Measurements from ENCODE around the gene TMEM116. TPM values are rescaled to one million over a fixed set of nuclear protein-coding genes. Genes with fewer than 3 reads are reported as not detected.
"Not testable (repeated sequence)": the region's sequence is repeated elsewhere in the genome, so short reads cannot be mapped to it uniquely, and the experiment has no call there.

TMEM116 gene
- total RNA-seq, 1 experiment from 2014 or later = 5.3 TPM

DNA sequence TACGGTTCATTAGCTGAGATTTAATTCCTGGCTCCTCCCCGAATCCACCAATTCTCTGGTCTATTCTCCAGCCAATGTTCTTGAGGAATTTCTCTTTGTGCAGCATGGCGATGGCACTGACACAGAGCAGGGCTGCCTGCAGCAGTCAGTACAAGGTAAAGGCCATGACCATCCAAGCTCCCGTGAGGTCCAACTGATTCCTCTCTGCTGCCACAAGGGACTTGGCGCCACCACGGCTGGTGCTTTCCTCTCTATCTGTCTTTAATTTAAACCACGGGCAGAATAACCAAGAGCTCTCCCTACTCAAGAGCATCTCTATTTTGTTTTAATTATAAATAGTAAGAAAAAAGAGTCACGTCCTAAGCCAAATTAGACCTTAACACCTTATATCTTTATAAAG is 12.1 kb downstream of the TMEM116 start:
- Histone ChIP-seq H3K9me3 (replicated peaks) (no peaks in the 10 kb centered on the region), H3K27me3 (replicated peaks) (no peaks in the 10 kb centered on the region), H3K27ac (no peak overlapping the region), H3K4me1 (replicated peaks) (peaks cover under 1% of the 10 kb centered on the region; the same call in 1 of the 2 replicates), H3K4me3 (no peak overlapping the region), H3K36me3 (no peaks in the 10 kb centered on the region)
- DNase-seq (ENCODE audit: low read depth in 1 of 2, low spot score in 2 of 2) = no peak

- not testable (repeated sequence) for H3K4me3 ChIP-seq; H3K27me3 ChIP-seq (replicated peaks); H3K9me3 ChIP-seq (replicated peaks); H3K36me3 ChIP-seq; H3K27ac ChIP-seq; DNase-seq (ENCODE audit: low read depth in 1 of 2, low spot score in 2 of 2); H3K4me1 ChIP-seq (replicated peaks)
Measured at GRCh38 chr12:111999129-111999528, 13.8 kb downstream of the TMEM116 start.

DNA sequence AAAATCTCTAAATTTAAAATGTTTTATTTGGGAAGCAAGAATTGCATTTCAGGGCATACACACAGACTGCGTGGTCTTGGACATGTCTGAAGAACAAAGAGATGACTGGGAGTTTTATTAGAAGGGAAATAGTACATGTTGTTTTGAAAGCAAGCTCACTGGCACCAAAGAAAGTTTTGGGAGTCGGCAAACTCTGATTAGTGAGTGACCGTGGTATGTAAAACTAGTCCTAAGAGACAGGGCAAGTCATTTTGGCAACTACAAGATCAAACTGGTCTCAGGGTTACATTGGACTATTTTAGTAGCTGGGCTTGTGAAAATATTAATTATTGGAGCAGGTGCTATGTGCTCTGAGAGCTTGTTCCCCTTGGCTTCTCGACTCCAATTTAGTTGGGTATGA is 14.9 kb downstream of the TMEM116 start:
- H3K27ac ChIP-seq = no peak overlapping the region
- H3K4me3 ChIP-seq = no peak overlapping the region
- no peak for DNase-seq (ENCODE audit: low read depth in 1 of 2, low spot score in 2 of 2)
- no peaks in the 10 kb centered on the region for H3K27me3 ChIP-seq (replicated peaks)
- no peaks in the 10 kb centered on the region for H3K4me1 ChIP-seq (replicated peaks)
- no peaks in the 10 kb centered on the region for H3K36me3 ChIP-seq
- H3K9me3 ChIP-seq (replicated peaks) = no peaks in the 10 kb centered on the region

DNA sequence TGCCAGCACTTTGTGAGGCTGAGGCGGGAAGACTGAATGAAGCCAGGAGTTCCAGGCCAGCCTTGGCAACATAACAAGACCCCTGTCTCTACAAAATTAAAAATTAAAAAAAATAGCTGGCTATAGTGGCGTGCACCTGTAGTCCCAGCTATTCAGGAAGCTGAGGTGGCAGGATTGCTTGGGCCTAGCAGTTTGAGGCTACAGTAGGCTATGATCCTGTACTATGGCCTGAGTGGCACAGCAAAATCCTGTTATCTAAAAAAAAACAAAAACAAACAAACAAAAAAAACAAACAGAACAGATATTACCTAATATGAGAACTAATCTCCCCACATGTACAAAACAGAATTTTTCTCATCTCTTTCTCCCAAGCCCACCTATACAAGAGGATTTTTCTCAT is 15.7 kb downstream of the TMEM116 start:
- no peak for DNase-seq (ENCODE audit: low read depth in 1 of 2, low spot score in 2 of 2)
- no peaks in the 10 kb centered on the region for H3K27me3 ChIP-seq (replicated peaks)
- no peak overlapping the region for H3K4me3 ChIP-seq
- H3K9me3 ChIP-seq (replicated peaks) = no peaks in the 10 kb centered on the region
- no peaks in the 10 kb centered on the region for H3K4me1 ChIP-seq (replicated peaks)
- no peak overlapping the region for H3K27ac ChIP-seq
- no peaks in the 10 kb centered on the region for H3K36me3 ChIP-seq

DNA sequence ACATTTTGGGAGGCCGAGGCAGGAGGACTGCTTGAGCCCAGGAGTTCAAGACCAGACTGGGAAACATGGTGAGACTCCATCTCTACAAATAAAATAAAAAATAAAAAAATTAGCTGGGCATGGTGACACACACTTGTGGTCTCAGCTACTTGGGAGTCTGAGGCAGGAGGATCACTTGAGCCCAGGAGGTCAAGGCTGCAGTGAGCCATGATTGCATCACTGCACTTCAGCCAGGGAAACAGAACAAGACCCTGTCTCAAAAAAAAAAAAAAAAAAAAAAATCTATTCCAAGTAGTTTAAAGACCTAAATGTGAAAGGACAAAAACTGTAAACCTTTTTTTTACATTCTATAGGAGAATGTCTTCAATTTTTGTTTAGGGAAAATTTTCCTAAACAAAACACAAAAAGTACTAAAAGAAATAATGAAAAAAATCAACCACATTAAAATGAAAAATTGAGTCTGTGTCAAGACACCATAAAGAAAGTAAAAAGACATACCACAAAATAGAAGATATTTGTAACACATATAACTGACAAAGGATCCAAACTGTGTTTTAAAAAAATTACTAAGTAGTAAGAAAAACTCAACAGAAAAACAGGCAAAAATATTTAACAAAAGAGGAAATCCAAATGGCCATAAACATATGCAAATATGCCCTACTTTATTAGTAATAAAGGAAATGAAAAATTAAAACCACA is 17.0 kb downstream of the TMEM116 start:
- no peak for DNase-seq (ENCODE audit: low read depth in 1 of 2, low spot score in 2 of 2)
- no peak overlapping the region for H3K27ac ChIP-seq
- no peaks in the 10 kb centered on the region for H3K36me3 ChIP-seq
- H3K4me3 ChIP-seq = no peak overlapping the region
- H3K9me3 ChIP-seq (replicated peaks) = no peaks in the 10 kb centered on the region
- no peaks in the 10 kb centered on the region for H3K4me1 ChIP-seq (replicated peaks)
- H3K27me3 ChIP-seq (replicated peaks) = no peaks in the 10 kb centered on the region

GRCh38 chr12:111994211-111995111 is 18.5 kb downstream of the TMEM116 start:
- not testable (repeated sequence) for H3K4me3 ChIP-seq; H3K27ac ChIP-seq; DNase-seq (ENCODE audit: low read depth in 1 of 2, low spot score in 2 of 2); H3K9me3 ChIP-seq (replicated peaks); H3K27me3 ChIP-seq (replicated peaks); H3K4me1 ChIP-seq (replicated peaks); H3K36me3 ChIP-seq

GRCh38 chr12:111993292-111994150 is 19.4 kb downstream of the TMEM116 start:
- H3K27me3 ChIP-seq (replicated peaks) = no peaks in the 10 kb centered on the region
- DNase-seq (ENCODE audit: low read depth in 1 of 2, low spot score in 2 of 2) = no peak
- no peaks in the 10 kb centered on the region for H3K4me1 ChIP-seq (replicated peaks)
- H3K27ac ChIP-seq = no peak overlapping the region
- H3K9me3 ChIP-seq (replicated peaks) = no peaks in the 10 kb centered on the region
- no peak overlapping the region for H3K4me3 ChIP-seq
- no peaks in the 10 kb centered on the region for H3K36me3 ChIP-seq

DNA sequence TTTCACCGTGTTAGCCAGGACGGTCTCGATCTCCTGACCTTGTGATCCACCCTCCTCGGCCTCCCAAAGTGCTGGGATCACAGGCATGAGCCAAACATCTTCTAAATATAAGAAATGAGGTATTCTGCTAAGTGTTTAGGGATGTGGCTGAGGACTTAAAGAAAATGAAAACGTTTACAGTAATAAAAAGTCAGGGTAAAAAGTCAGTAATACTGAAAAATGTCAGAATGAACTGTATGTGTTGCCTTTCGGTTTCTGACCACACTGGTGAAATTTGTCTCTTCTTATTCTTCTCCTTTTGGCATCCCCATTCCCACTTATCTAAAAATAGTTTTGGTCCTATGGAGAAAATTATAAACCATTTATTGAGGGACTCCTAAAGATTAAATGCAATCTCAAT is 20.5 kb downstream of the TMEM116 start:
- Histone ChIP-seq H3K36me3 (no peaks in the 10 kb centered on the region), H3K4me3 (no peak overlapping the region)
- DNase-seq (ENCODE audit: low read depth in 1 of 2, low spot score in 2 of 2) = no peak

DNA sequence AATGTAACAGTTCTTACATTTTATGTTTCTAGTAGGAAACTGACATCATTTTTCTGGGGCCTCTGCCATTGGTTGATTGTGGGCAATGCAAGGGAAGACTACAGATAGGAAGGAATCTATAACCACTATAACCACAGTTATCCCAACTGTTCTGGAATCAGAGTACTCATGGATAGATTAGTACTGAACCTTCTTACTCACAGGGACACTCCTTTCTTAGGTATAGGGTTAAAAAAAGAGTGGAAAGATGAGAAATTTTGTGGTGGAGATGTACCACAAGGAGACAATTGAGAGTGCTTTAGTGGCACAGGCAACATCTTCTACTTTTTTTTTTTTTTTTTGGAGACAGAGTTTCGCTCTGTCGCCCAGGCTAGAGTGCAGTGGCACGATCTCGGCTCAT is 21.0 kb downstream of the TMEM116 start:
- DNase-seq (ENCODE audit: low read depth in 1 of 2, low spot score in 2 of 2) = no peak
- Histone ChIP-seq H3K36me3 (no peaks in the 10 kb centered on the region), H3K27me3 (replicated peaks) (no peaks in the 10 kb centered on the region), H3K27ac (no peak overlapping the region), H3K4me1 (replicated peaks) (no peaks in the 10 kb centered on the region), H3K4me3 (no peak overlapping the region), H3K9me3 (replicated peaks) (no peaks in the 10 kb centered on the region)

More for the DNA sequence above, 20.5 kb downstream of the TMEM116 start:
- Histone ChIP-seq H3K9me3 (replicated peaks) (no peaks in the 10 kb centered on the region), H3K27ac (no peak overlapping the region), H3K27me3 (replicated peaks) (no peaks in the 10 kb centered on the region), H3K4me1 (replicated peaks) (no peaks in the 10 kb centered on the region)

GRCh38 chr12:111991535-111991934 is 21.4 kb downstream of the TMEM116 start:
- Histone ChIP-seq H3K27me3 (replicated peaks) (no peaks in the 10 kb centered on the region), H3K9me3 (replicated peaks) (no peaks in the 10 kb centered on the region), H3K4me3 (no peak overlapping the region), H3K4me1 (replicated peaks) (no peaks in the 10 kb centered on the region), H3K36me3 (no peaks in the 10 kb centered on the region), H3K27ac (no peak overlapping the region)
- DNase-seq (ENCODE audit: low read depth in 1 of 2, low spot score in 2 of 2) = no peak

- Histone ChIP-seq H3K27me3 (replicated peaks) (no peaks in the 10 kb centered on the region), H3K36me3 (no peaks in the 10 kb centered on the region), H3K4me3 (no peak overlapping the region), H3K9me3 (replicated peaks) (no peaks in the 10 kb centered on the region), H3K4me1 (replicated peaks) (no peaks in the 10 kb centered on the region), H3K27ac (no peak overlapping the region)
- DNase-seq (ENCODE audit: low read depth in 1 of 2, low spot score in 2 of 2) = no peak
Measured at GRCh38 chr12:111984820-111985219, 28.1 kb downstream of the TMEM116 start.

GRCh38 chr12:111981987-111982386 is 31.0 kb downstream of the TMEM116 start:
- Histone ChIP-seq H3K36me3 (no peaks in the 10 kb centered on the region), H3K27me3 (replicated peaks) (no peaks in the 10 kb centered on the region), H3K27ac (no peak overlapping the region), H3K4me3 (no peak overlapping the region), H3K9me3 (replicated peaks) (no peaks in the 10 kb centered on the region), H3K4me1 (replicated peaks) (no peaks in the 10 kb centered on the region)
- DNase-seq (ENCODE audit: low read depth in 1 of 2, low spot score in 2 of 2) = no peak

DNA sequence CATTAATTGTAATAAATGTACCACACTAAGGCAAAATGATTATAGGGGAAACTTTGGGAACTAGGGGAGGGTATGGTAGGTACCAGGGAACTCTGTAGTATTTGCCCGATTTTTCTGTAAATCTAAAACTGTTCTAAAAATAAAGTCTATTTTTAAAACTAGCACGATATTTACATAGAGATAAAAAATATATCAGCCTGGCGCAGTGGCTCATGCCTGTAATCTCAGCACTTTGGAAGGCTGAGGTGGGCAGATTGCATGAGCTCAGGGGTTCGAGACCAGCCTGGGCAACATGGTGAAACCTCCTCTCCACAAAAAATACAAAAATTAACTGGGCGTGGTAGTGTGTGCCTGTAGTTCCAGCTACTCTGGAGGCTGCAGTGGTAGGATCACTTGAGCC is 32.4 kb downstream of the TMEM116 start:
- H3K9me3 ChIP-seq (replicated peaks) = no peaks in the 10 kb centered on the region
- no peak for DNase-seq (ENCODE audit: low read depth in 1 of 2, low spot score in 2 of 2)
- no peaks in the 10 kb centered on the region for H3K27me3 ChIP-seq (replicated peaks)
- no peak overlapping the region for H3K27ac ChIP-seq
- H3K4me1 ChIP-seq (replicated peaks) = no peaks in the 10 kb centered on the region
- H3K4me3 ChIP-seq = no peak overlapping the region
- H3K36me3 ChIP-seq = no peaks in the 10 kb centered on the region

GRCh38 chr12:111978545-111978944 is 34.4 kb downstream of the TMEM116 start:
- no peaks in the 10 kb centered on the region for H3K4me1 ChIP-seq (replicated peaks)
- DNase-seq (ENCODE audit: low read depth in 1 of 2, low spot score in 2 of 2) = no peak
- no peak overlapping the region for H3K27ac ChIP-seq
- H3K27me3 ChIP-seq (replicated peaks) = no peaks in the 10 kb centered on the region
- no peak overlapping the region for H3K4me3 ChIP-seq
- H3K9me3 ChIP-seq (replicated peaks) = no peaks in the 10 kb centered on the region
- no peaks in the 10 kb centered on the region for H3K36me3 ChIP-seq
